Pulmonary artery endothelial cell (primary cell): ENCODE measurements around the gene ERFL. TPM values are rescaled to one million over a fixed set of nuclear protein-coding genes. Genes with fewer than 3 reads are reported as not detected.
"Not testable (repeated sequence)": the region's sequence is repeated elsewhere in the genome, so short reads cannot be mapped to it uniquely, and the experiment has no call there.

Source experiments
- DNase-seq: peaks from one replicate; pipeline ENCODE4 v3.0.0-alpha.2; 2011; ENCODE audit warnings: low read depth, low spot score
- total RNA-seq: library from RNA; depleted of rRNA; stranded (reverse); fragments of >200 nt; gene quantifications from 2 replicates; pipeline ENCODE4 v1.2.3, GENCODE V29; 2014

Gene ERFL
- total RNA-seq, 1 donor from 2014 or later, result not detected

- DNase-seq, result no peak
Measured at GRCh38 chr19:41941410-41942202, 13.4 kb upstream of the ERFL start.

GRCh38 chr19:41940731-41941409 lies 12.6 kb upstream of the ERFL start:
- DNase-seq, result no peak

- DNase-seq, result no peak
Measured at GRCh38 chr19:41939861-41940730, 11.8 kb upstream of the ERFL start.

DNA sequence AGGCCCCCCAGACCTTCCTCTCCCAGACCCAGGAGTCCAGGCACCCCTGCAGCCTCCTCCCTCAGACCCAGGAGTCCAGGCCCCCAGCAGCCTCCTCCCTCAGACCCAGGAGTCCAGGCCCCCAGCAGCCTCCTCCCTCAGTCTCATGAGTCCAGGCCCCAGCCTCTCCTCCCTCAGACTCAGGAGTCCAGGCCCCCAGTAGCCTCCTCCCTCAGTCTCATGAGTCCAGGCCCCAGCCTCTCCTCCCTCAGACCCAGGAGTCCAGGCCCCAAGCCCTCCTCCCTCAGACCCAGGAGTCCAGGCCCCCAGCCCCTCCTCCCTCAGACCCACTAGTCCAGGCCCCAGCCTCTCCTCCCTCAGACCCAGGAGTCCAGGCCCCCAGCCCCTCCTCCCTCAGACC lies 11.0 kb upstream of the ERFL start:
- DNase-seq, result not testable (repeated sequence)

DNA sequence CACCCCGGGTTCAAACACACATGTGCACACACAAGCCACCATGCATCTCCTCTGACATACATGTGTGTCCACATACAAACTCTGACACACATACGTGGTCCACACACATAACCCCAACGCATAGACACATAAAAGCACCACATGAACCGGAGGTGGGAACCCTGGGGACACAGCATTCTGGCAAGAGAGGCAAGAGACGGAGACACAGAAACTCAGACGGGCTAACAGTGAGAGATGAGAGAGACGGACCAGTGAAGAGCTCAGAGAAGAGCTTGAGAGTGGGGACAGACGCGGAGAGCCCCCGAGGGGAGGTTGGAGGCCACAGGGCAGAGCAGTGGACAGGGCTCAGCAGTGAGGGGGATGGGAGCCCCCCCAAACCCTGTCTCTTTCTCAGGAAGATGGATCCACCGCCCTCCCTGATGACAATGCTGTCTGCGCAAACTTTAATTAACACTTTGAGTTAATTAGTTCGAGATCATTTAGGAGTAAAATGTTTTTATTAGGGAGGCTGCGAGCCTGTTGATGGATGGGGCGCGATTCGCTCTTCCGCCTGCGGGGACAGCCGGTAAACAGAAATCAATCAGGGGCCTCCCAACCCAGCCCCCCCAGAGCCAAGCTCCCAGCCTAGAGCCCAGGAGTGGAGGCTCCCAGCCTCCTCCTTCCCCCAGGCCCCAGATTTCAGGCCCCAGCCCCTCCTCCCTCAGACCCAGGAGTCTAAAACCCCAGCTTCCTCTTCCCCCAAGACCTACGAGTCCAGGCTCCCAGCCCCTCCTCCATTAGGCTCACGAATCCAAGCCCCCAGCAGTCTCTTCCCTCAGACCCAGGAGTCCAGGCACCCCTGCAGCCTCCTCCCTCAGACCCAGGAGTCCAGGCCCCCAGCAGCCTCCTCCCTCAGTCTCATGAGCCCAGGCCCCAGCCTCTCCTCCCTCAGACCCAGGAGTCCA lies 9.5 kb upstream of the ERFL start:
- no peak for DNase-seq

DNA sequence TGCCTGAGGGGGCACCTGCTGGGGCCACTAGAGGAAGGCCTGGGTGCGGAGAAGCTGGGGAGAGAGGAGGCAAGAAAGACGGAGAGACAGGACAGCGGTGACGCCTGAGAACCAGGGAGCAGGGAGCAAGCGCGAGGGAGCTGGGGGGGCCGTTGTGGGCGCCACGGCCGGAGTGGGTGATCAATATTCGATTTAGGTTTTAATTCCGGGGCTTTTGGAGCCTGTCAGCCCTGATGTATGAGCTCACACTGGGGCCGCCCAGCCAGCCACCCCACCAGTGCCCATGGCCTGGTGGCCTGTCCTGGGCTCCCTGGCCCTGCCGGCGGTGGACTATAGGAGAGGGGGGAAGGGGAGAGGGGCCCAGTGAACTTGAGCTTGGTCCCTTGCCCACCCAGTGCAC lies 8.7 kb upstream of the ERFL start:
- no peak for DNase-seq

DNA sequence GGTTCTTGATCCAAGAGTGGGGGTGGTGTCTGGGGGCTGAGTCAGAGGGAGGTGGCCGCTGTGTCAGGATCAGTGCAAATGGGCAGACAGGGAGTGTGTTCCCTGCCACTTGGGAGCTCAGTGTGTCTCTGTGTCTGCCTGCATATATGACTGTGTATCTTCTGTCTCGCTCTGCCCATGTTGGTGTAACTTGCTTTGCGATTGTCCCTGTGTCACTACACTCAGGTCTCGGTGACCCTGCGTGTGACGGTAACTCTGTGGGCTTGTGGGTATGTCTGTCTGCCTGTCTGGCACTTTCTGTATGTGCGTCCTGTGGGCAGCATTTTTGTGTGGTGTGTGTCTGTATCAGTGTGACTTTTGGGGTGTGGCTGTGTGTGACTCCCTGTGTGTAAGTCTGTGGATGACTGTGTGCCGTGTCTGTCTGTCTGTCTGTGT lies 8.2 kb upstream of the ERFL start:
- DNase-seq, result no peak

DNA sequence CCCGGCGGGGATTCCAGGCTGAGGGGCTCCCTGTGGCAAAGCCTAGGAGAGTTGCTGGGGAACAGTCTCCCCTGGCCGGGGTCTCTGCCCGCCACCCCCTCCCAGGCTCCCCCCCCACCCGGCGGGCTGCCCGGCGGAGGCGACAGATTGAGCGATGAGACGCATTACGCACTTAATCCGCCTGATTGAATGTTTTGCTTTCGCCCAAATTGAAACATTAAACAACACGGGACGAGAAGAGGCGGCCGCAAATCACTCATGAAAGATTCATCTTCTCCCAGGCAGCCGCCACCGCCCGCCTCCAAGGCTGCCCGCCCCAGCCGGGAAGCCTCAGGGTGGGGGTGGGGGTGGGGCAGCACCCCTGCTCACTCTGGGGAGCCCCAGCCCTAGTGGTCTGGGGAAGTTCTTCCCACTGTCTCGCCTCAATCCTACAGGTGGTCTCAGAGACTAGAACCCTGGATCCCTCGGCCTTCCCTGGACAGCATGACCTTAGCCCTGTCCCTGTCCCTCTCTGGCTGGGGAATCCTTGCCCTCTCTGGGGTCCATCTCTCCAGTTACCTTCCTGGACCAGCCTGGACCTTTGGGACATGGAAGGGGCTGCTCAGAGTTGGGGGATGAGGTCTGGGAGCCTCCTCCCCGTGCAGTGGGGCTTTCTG lies 7.6 kb upstream of the ERFL start:
- DNase-seq, result no peak

DNA sequence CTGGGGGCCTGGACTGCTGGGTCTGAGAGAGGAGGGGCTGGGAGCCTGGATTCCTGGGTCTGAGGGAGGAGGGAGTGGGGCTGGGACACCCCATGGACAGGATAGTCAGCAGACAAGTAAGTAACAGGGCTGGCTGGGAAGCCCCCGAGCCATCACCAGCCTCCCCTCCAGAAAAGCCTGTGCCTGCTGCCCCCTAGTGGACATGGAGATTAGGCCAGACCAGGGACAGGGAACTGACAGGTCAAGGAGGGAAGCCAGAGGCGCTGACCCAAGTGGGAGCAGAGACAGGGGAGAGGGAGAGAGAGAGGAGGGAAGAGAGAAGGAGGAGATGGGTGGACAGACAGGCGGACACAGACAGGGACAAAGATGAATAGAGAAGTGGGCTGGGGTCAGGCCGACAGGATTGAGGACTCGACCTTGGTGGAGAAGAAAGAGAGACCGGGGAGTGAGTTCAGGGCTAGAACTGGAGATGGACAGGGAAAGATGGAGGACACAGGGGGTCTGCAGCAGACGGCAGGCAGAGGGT lies 6.7 kb upstream of the ERFL start:
- DNase-seq, result no peak

- DNase-seq, result no peak
Measured at GRCh38 chr19:41933693-41934426, 5.6 kb upstream of the ERFL start.

DNA sequence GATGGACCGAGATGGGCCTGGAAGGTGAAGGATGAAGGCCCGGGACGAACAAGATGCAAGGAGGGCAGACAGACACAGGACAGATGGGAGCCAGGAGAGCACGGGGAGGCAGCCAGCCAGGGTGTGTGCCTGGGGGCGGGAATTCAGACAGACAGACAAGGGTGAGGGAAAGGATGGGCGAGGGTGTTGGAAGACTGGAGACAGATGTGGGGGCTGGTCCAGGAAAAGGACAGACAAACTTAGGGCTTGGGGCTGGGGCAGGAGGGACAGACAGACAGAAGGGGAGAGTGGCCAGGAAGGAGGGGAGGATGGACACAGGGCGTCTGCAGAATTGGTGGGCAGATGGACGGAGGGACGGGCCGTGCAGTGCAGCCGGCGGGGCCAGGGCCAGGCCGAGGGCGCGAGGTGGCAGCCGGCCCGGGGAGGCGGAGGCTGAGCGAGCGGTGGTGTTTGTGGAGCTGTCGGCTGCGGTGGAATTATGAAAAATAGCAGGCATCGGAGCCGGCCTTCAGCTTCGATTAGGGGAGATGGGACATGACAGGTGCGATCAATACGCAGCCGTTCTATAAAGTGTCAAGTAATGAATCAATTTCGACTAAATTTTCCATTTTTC lies 4.6 kb upstream of the ERFL start:
- no peak for DNase-seq

- DNase-seq, result no peak
Measured at GRCh38 chr19:41932259-41932719, 4.0 kb upstream of the ERFL start.

DNA sequence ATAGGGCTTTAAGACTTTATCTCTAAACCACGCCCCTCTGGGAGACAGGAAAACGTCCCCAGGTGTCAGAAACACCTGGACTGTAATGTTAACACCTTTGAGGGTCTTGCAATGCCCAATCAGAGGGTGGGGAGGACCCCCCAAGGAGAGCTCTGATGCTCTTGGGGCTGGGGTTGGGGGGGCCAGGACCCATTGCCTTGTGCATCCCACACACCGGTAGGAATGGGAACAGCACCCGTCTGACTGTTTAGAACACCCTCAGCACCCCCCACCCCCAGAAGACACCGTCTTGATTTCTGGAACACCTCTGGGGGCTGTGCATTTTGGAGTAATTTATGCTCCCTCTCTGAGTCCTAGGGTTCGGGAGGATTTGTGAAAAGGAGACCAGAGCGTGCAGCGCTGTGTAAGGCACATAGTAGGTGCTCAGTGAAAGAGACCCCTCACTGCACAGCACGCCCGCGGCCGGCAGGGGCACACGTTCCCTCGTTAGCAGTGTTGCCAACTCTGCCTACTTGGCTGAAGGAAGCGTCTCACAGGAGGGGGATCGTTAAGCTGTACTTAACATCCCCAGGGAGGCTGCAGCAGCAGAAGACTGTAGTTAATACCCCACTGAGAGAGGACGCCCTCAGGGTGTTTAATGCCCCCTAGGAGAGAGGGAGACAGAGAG lies 2.8 kb upstream of the ERFL start:
- no peak for DNase-seq

- no peak for DNase-seq
Measured at GRCh38 chr19:41930322-41930722, 2.1 kb upstream of the ERFL start.

DNA sequence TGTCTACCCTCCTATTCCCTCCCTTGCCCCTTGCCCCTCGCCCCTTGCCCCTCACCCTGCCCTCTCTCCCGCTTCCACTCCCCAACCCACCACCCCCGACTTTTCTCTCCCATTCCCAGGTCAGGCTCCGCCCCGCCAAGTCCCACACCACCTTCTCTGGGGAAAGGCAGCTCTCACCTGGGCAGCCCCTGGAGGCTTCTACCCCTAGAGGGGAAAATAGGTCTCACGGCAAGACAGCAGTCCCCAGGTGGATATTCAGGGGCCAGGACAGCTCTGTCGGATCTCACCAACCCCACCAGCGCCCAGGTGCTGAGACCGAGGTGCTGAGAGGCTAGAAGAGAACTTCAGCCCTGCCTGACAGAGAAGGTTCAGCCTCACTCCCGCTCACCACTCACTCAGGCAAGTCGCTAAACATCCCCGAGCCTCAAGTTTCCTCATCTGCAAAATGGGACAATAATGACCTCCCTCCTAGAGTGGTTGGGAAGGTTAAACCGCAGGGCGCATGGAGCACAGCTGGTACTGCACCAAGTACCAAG lies 1.4 kb upstream of the ERFL start:
- no peak for DNase-seq

GRCh38 chr19:41928754-41929535 lies 696 bp upstream of the ERFL start:
- DNase-seq, result no peak

DNA sequence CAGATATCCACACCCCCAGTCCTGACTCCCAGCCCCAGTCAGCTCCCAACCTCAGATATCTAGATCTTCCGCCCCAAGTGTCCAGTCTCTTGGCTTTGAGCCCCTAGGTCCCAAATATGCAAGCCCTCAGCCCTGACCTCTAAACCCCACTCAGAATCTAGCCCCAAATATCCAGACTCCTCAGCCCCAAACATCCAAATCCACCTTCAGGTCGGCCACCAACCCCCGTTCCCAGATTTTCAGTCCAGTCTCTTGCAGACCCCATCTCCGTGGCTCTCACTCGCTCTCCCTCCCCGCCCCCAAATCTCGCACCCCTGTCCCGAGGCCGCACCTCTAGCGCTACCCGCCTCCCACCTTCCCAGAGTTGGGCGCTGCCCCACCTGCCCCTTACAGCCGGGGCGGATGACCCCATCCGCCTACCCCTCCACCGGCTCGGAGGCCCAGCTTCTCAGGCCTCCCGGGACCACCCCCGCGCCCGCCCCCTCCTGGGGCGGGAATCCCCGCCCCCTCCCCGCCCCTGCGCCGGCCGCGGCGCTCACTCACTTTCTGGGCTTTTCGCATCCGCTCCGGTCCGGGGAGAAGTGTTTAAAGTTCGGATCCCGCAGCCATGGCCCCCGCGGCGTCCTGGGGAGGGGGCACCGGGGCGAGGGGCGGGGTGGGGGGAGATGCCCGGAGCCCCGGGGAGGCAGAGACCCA lies 604 bp downstream of the ERFL start:
- DNase-seq, result no peak
